Femur (tissue), 1 donor: ENCODE measurements around the gene EYS.

Source experiments
- DNase-seq: peaks from one replicate; pipeline ENCODE4 v3.0.0-alpha.2; 2017

The EYS gene

DNA sequence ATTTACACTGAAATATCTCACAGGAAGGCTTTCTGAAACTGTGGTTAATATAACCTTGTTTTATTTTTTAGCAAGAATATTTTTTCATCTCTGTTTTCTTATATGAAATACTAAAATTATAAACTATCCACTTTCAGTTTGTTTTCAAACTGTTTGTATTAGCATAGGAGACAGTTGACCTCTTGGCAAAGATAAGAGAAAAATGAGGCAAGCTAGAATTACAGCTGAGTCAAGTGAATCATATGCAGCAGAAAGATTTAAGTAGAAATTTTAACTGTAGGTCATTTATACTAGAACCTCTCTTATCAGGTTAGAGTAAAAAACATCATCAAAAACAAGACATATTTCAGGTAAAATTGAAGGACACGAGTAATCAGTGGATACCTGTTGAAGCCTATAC lies 1278.8 kb downstream of the EYS start:
- no peak for DNase-seq

DNA sequence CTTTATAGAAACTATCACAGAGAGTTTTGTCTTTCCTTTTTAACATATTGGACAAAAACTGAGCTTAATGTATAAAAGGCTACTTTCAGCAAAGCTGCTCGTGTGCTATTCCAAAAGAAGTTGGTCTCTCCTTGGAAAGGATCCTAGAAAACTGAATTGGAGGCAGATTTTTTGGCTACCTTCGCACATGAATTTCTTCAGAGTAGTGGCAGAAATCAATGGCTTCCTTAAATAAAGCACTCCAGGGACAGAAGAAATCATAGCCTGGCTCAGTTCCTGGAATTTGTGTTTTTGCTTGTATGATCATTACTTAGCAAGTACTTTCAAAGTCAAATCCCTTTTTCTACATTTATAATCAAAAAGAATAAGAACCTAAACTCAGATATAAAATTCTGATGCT lies 1291.1 kb downstream of the EYS start:
- DNase-seq = peak; percentile 75

DNA sequence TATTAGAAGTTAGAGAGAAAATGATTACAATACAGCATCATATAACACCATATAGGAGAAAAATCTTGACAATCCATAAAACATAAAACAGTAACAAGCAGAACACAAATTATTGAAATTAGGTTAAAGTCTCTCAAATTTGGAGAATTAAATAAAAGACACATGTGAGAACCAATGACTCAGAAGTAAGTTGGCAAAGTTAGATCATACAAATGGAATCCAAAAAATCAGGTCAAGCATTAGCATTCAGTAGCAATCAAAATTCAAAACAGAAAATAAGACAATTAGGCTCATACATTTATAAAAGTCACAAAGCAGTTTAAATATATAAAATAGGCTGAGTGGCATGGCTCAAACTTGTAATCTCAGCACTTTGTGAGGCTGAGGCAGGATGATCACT lies 1295.8 kb downstream of the EYS start:
- no peak for DNase-seq

DNA sequence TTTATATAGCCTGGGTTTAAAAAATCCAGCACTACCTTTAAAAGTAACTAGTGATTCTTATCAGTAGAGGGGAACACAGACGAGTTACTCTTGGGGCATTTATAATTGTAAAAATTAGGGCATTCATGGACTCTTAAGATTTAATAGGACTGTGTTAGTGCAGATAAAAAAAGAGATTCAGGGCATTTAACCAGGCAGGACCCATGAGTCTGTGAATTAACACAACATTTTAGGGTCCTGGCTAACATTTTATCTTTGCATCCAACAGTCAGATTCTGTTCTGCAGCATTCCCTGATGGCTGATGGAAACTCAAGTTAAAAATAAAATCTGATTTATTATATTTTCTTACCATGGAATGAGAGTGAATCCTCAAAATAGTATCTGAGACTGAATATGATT lies 1297.1 kb downstream of the EYS start:
- DNase-seq = no peak

DNA sequence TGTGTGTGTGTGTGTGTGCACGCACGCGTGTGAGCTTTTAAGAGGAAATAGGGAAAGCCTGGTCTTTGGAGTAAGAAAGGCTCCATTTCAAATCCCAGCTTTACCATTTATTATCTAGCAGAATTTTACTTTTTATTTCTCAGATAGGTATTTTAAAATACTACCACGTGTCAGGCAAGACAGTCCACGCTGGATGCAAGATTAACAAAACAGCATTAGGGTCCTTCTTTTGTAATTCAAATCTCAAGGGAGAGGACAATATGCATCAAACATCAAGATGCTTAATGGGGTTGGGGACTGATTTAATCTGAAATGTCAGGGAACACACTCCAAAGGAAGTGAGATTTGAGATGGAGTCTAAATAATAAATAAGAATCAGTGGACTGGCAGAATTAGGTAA lies 1302.6 kb downstream of the EYS start:
- no peak for DNase-seq

DNA sequence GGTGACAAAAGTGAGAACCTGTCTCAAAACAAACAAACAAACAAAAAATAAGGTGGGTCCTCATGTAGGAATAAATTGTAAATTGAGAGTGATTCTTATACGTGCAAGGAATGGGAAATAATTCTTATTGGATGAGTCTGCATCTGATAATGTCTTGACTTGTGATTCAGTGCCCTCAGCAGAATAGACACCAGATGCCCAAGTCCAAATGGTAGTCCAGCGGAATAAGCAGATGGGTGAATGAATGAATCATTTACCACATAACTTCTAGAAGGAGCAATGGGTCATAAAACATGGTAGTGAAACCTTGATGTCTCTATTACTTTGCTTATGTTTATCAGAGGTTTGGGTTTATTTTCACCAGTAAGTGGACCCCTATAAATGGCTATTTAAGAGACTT lies 1323.7 kb downstream of the EYS start:
- DNase-seq = no peak

DNA sequence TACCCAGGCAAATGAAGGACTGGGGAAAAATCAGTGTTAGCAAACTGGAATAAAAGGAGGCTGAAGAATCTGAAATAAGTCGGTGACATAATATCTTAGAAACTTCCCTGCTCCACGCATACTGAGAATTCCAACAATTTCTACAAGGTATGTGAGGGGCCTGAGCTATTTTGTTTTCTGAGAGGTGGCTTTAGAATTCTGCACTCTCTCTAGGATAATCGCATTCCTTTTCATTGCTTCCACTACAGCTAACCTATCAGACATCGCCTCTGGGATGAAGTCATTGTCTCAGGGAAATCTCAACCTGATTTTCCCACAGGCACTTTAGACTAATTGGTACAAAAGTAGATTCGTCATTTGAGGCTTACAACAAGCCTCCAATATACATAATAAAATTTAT lies 1330.6 kb downstream of the EYS start:
- no peak for DNase-seq

DNA sequence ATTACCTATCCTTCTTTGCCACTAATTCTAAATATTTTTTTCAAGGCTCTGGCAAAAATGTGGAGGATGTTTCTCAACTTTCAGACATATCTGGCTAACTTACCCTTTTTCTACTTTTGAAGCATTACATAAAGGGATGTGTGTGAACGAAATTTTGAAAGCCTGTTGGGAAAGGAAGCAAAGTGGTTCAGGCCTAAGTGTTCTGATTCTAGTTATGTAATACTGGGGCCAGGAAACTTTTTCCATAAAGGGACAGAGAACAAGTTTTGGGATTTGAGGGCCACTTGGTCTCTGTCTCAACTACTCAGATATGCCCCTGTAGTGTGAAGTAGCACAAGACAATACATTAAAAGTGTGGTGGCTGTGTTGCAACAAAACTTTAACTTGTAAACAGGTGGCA lies 1349.6 kb downstream of the EYS start:
- DNase-seq = no peak

DNA sequence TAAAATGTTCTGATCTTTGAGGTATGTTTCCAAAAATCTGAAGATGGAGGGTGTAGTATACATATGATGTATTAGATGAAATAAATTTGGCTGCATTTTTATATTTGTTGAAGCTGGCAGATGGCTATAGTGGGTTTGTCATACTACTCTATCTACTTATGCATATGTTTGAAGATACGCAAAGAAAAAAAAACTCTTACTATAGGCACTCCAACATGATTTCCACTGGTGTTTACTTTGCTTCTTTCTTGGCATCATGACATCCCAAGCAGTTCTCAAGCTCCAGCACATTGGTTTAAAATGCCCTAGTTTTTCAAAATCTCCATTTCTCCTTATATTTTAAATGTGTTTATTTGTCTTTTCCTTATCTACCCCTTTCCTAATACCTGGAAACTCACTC lies 1359.6 kb downstream of the EYS start:
- DNase-seq = no peak

DNA sequence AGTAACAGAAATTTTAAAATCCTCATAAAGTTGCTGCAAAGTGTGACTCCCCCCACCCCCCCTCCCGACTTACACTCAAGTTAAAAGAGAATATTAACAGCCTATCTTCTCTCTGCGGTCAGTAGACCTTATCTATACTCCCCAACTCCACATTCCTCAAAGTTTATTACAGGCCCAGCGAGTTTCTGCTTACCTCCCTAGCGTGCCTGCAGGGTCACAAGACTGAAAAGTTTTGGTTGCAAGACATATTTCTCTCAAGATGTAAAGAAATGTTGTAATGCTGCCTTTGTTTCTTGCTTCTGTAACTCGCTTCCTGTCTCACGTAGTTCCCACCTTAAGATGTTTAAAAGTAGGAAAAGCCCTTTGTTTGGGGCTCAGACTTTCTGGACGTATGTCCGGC lies 1371.8 kb downstream of the EYS start:
- DNase-seq = no peak

DNA sequence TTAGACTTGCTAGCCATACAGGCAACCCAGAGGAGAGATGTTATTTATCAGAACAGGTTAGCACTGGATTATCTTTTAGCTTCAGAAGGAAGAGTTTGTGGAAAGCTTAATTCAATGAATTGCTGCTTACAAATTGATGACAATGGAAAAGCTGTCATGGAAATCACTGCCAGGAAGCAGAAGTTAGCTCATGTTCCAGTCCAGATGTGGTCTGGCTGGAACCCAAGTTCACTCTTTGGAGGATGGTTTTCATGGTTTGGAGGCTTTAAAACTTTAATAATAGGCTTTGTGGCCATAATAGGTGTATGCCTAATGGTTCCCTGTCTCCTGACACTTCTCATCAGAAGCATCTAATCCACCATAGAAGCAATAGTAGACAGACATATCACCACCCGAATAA lies 1372.4 kb downstream of the EYS start:
- DNase-seq = no peak

DNA sequence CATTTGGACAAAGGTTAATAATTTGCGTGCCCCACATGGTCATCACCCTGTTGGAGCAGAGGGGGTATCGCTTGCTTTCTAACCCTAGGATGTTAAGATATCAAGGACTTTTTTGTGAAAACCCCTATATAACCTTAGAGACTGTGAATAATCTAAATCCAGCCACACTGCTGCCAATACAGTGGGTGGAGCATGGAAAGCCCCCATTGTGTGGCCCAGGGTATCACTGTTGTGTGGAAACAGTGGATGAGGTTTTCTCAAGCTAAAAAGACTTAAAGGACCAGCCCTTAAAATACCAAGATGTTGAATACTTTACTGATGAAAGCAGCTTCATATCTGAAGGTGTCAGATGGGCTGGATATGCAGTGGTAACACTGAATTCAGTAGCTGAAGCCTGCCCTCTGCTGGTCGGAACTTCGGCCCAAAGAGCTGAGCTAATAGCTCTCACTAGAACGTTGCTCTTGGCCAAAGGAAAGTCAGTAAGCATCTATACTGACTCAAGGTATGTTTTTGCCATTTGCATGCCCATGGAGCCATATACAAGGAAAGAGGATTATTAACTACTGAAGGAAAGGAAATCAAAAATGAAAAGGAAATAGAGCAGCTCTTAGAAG lies 1376.2 kb downstream of the EYS start:
- DNase-seq = peak; percentile 37

DNA sequence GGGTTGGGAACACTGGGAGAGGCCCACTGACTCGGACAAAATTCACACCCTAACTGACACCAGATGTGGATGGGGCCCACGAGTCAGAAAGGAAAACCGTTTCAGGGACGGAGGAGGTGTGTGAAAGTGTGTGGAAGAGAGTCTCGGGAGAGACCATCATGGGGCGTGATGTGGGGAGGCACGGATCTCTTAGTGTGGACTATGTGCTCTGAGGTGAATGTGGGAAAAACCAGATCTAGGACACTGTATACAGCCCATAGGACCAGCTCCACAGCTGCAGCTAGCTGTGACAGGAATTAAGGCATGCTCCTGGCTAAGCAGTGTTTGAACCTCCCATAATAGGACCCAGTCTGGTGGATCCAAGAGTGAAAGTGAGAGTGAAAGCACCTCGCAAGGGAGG lies 1380.1 kb downstream of the EYS start:
- DNase-seq = no peak

DNA sequence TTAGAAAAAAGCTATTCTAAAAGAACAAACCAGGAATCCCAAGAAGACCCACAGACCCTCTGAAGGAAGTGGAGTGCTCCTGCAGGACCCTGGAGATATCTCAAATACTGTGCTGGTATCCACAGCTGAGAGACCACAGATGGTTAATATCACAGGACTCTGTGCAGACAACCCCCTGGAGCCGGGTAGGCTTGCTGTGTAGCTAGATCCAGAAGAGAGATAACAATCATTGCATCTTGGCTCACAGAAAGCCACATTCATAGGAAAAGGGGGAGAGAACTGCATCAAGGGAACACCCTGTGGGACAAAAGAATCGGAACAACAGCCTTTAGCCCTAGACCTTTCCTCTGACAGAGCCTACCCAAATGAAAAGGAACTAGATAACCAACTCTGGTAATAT lies 1381.9 kb downstream of the EYS start:
- DNase-seq = no peak

DNA sequence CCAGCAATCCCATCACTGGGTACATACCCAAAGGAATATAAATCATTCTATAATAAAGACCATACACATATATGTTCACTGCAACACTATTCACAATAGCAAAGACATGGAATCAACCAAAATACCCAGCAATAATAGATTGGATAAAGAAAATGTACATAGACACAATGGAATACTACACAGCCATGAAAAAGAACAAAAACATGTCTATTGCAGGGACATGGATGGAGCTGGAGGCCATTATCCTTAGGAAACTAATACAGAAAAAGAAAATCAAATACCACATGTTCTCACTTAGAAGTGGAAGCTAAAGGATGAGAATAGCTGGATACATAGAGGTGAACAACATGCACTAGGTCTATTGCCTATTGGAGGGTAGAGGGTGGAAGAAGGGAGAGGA lies 1396.8 kb downstream of the EYS start:
- DNase-seq = no peak

DNA sequence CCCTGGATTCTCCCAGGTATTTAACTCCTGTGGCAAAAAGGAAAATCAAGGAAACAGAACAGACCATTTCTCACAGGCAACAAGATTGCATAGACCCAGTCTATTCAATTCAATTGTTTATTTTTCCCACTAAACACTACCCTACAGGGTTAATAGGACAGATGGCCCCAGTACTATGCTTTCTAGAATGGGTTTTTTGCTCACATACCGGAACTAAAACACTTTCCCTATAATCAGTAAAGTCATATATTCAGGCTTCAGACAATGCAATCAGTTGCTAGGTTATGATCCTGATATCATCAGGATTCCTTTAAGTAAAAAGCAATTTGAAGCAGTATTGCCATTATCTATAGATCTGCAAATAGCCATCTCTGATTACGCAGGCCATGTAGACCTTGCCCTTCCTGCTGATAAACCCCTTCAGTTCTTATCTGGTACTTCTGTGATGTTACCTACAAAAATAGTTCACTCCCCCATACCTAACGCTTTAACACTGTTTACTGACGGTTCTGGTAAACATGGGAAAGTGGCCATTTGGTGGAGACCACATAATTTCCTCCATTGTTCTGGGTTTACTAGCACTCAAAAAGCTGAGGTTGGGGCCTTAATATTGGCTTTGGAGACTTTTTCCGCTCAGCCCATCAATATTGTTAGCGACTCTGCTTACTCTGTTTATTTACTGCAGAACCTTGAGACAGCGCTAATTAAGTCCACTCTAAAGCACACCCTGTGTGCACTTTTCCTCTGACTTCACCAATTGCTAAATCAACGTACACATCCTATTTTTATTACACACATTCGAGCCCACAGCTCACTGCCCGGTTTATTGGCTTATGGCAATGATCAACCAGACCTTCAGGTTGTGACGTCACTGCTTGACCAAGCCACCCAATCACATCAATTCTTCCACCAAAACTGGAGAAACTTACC lies 1405.5 kb downstream of the EYS start:
- no peak for DNase-seq

DNA sequence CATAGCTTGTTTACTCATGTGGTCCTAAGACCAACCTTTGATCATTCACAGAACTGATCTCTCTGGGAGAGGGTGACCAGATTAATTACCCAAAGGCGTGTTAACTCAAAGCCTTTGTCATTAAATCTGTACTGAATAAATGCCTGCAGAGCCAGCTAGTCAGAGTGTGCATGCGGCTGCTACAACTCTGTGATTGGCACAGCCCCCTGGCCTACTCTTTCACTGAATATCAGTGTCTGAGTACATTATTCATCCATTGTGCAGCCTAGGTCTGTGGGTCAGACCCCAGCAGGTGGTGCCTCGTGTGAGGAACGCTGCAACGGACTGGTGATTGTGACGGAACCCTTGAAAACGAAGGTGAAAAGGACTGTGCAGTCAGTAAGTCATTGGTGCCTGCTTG lies 1407.8 kb downstream of the EYS start:
- no peak for DNase-seq

DNA sequence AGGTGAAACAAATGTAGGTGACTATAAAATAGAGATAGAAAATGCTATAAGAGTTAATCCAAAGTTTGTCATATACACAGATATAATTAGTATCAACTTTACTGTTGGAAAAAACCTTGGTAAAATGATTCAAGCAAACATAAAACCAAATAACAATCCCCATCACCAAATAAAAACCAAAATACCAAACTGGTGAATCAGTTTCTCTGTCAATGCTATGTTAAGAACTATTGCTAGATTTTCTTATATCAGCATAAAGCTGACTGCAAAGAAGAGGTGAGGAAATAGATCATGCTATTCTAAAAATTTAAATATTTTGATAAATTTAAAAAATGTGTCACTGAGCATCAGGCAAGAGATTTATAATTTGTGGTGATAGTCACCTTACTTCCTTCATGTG lies 1413.0 kb downstream of the EYS start:
- DNase-seq = no peak

DNA sequence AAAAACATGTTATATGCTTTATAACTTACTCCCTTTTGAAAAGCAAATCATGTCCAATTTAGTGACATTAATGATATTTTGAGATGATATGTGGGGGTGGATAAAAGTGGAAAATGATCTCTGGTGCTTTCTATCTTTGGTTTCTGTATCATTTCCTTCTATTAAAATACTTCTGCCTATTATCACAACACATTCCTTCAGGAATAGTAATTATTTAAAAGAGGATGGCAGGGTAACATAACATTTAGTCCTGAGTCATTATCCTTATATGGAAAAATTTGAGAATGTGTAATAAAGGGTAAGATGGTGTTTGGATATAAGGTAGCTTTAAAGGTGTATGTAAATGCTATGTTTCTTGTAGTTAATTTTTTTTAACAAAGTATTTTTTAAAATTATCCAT lies 1413.7 kb downstream of the EYS start:
- no peak for DNase-seq

DNA sequence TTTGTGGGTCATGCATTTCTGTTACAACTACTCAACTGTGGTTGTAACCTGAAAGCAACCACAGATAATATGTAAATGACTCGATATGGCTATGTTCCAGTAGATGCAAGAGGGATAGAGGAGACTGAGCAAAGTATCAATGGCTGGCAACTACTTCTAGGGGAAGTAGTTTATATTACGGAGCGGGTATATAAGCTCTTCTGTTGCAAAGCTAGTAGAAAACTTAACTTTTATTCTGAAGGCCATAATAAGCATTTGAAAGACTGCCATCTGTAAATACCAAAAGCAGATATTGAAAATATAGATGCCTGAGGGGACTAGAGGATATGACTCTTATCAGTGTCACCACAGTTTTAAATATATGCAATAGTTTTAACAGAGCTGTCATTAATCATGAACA lies 1416.2 kb downstream of the EYS start:
- no peak for DNase-seq

DNA sequence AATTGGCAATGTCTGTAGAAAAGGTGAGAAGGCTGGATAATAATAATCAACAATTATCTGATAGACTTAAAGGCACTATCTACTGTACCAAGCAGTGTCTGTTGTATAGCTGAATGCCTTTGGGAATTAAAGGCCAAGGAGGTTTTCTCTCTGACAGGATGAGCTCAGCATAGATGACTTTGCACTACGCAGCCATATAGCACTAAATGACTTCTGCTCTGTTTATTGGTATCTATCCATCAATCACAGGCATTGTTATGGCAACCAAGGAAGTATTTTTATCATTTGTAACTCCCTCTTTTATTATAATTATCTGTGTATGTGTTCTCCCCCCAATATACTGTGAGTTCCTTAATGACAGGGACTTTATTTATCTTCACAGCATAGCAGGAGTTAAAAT lies 1417.1 kb downstream of the EYS start:
- DNase-seq = no peak

DNA sequence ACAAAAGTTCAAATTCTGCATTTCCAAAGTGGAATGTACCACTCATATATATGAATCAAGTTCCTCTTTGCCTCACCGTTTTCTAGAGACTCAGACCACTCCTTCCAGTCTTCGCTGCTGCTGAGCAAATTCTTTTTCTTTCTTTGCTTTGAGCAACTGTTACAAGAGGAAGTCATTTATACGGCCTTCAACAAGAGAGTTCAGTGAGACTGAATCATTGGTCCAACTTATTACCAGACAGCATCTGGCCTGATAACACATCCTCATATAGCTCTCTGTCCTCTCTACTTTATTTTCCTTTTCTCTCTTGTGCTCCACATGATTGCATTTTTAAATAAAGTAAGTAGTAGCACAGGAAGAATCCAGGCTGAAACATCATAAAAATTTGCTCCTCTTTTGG lies 1418.7 kb downstream of the EYS start:
- DNase-seq = no peak

DNA sequence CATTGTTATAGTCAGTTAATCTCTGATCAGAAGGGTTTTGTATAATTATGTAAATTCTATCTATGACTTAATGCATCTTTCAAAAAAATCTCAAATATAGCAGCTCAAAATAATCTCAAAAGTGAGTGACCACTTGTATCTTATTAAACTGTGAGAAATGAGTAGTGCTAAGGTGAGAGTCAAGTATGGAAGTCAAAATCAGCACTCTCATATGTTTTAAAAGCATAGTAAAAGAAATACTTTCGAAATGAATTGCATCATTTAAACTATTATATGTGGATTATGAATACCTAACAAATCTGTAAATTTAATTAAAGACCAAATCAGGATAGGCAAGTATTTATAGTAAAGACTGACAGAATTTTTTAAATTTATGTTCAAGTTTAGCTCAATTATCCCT lies 1425.9 kb downstream of the EYS start:
- DNase-seq = no peak

DNA sequence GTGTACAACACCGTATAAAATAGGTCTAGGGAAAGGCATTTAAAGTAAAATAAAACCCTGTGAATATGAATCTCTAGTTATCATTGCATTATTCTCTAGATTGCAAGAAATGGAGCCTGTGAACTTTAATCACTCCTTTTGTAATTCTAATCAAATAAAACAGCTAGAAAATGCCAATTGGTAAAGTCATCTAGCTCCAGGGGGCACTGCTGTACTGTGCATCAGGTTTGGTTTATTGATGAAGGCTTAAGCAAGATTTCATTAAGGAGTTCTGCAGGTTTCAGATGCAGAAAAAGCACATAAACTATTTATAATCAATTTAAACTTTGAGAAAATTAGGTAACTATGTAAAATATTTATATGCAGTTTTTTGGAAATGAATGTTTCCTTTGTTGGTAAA lies 1426.5 kb downstream of the EYS start:
- DNase-seq = peak; percentile 63

DNA sequence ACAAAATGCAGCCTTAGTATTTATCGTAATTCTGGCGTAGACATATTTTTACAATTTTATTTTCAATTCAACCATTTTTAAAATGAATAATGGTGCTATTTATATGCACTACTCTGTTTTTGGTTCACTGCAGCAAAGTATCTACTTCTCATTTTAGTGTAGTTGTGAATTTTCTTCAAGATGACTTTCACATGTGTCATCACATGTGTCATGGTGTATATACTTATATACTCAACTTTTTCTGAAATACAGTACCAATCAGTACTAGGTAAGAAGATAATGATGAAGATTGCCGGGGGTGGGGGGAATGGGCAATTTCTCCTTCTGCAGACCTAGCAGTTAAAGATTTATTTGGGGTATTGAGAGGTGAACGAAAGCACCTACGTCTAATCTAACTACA lies 1436.9 kb downstream of the EYS start:
- no peak for DNase-seq
